ENCODE results near the gene FTCD. TPM values are rescaled to one million over a fixed set of nuclear protein-coding genes. Genes with fewer than 3 reads are reported as not detected.

FTCD gene
- total and polyA plus RNA-seq, 9 of the 15 experiments (the other 6 are each of a cell fraction or from before 2014, with no cell fraction given) = 0.11 to 1.6 (median 0.67) TPM; not detected in 5

GRCh38 chr21:46160657-46160906, 5.2 kb upstream of the FTCD start:
- Histone ChIP-seq H4K20me1 (replicated peaks; ENCODE audit: control insufficient read depth, insufficient read depth, low read length) (no peaks in the 10 kb centered on the region), H3K27ac (ENCODE audit: extremely low read depth, low read depth, low read length) (peak overlapping the region; percentile 55; the same call in 1 of the 3 replicates), H3K9ac (ENCODE audit: insufficient read depth in 1 of 2, low read depth in 2 of 2, low read length in 2 of 2) (no peak overlapping the region), H3K9me3 (replicated peaks; ENCODE audit: control insufficient read depth, insufficient read depth, low read depth, low read length) (peaks cover 15% of the 10 kb centered on the region), H2AFZ (ENCODE audit: low read depth, low read length) (no peak overlapping the region), H3K4me2 (ENCODE audit: insufficient read depth, low read length) (no peak overlapping the region), H3K4me1 (replicated peaks in 1 of 2; ENCODE audit: control insufficient read depth in 2 of 2, insufficient read depth in 2 of 2, low read length in 2 of 2) (peaks cover 0 to 31% of the 10 kb centered on the region in 2 experiments; a peak in 3 of 5 replicates), H3K79me2 (ENCODE audit: control insufficient read depth, insufficient read depth, low read length) (0 out of 3 replicates have a peak, but pooled peaks cover 7% of the 10 kb centered on the region), H3K36me3 (ENCODE audit: control insufficient read depth, insufficient read depth, low read length) (peaks cover 67% of the 10 kb centered on the region; the same call in 2 of the 3 replicates), H3K9me1 (ENCODE audit: control insufficient read depth, insufficient read depth, low read length) (no peaks in the 10 kb centered on the region), H3K4me3 (no peak overlapping the region), H3K27me3 (ENCODE audit: control insufficient read depth in 2 of 2, insufficient read depth in 2 of 2, low read length in 2 of 2) (no peaks in the 10 kb centered on the region)
- DNase-seq (ENCODE audit: extremely low read depth in 1 of 4, low spot score in 3 of 4) = no peak
- ChIA-PET POLR2A (no interaction called here), CTCF (ENCODE audit: low intra/inter-chr PET ratio) (no interaction called here)
- BruUV-seq (replicated peaks) = no TSS peak
- no peak for FAIRE-seq
- intact Hi-C loops (cut with micrococcal nuclease) = no loop called here
- ATAC-seq = no peak
- WGBS (ENCODE audit: insufficient coverage, low coverage, missing lambda C conversion rate) = over 99% methylated on average over 10 of the region's 22 CpGs
- in situ Hi-C loops (cut with MboI) = no loop called here
- TF ChIP-seq TEAD4 (IDR thresholded peaks at IDR 0.05; ENCODE audit: low read length) = no peak
- TF ChIP-seq TEAD4 (CRISPR knock-in tag; IDR thresholded peaks at IDR 0.05; ENCODE audit: borderline replicate concordance) = no peak
- TF ChIP-seq STAG1 (CRISPR knock-in tag; IDR thresholded peaks at IDR 0.05; ENCODE audit: borderline replicate concordance) = no peak
- TF ChIP-seq, protein P1, sequence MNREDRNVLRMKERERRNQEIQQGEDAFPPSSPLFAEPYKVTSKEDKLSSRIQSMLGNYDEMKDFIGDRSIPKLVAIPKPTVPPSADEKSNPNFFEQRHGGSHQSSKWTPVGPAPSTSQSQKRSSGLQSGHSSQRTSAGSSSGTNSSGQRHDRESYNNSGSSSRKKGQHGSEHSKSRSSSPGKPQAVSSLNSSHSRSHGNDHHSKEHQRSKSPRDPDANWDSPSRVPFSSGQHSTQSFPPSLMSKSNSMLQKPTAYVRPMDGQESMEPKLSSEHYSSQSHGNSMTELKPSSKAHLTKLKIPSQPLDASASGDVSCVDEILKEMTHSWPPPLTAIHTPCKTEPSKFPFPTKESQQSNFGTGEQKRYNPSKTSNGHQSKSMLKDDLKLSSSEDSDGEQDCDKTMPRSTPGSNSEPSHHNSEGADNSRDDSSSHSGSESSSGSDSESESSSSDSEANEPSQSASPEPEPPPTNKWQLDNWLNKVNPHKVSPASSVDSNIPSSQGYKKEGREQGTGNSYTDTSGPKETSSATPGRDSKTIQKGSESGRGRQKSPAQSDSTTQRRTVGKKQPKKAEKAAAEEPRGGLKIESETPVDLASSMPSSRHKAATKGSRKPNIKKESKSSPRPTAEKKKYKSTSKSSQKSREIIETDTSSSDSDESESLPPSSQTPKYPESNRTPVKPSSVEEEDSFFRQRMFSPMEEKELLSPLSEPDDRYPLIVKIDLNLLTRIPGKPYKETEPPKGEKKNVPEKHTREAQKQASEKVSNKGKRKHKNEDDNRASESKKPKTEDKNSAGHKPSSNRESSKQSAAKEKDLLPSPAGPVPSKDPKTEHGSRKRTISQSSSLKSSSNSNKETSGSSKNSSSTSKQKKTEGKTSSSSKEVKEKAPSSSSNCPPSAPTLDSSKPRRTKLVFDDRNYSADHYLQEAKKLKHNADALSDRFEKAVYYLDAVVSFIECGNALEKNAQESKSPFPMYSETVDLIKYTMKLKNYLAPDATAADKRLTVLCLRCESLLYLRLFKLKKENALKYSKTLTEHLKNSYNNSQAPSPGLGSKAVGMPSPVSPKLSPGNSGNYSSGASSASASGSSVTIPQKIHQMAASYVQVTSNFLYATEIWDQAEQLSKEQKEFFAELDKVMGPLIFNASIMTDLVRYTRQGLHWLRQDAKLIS (CRISPR knock-in tag; IDR thresholded peaks at IDR 0.05) = no peak
- no peak for TF ChIP-seq CGGBP1 (CRISPR knock-in tag; IDR thresholded peaks at IDR 0.05)
- TF ChIP-seq GABPB1 (CRISPR knock-in tag; IDR thresholded peaks at IDR 0.05) = no peak
- TF ChIP-seq CLOCK (CRISPR knock-in tag; IDR thresholded peaks at IDR 0.05; ENCODE audit: borderline replicate concordance) = no peak
- TF ChIP-seq DEAF1 (CRISPR knock-in tag; IDR thresholded peaks at IDR 0.05) = no peak
- TF ChIP-seq DNMT1 (IDR thresholded peaks at IDR 0.05) = no peak
- TF ChIP-seq ZNF583 (CRISPR knock-in tag; IDR thresholded peaks at IDR 0.05) = no peak
- TF ChIP-seq MAX (CRISPR knock-in tag; IDR thresholded peaks at IDR 0.05) = no peak
- TF ChIP-seq BDP1 (IDR thresholded peaks at IDR 0.05; ENCODE audit: insufficient read depth, insufficient read length) = no peak
- no peak for TF ChIP-seq KLF1 (tag; IDR thresholded peaks at IDR 0.05)
- TF ChIP-seq, protein P2, sequence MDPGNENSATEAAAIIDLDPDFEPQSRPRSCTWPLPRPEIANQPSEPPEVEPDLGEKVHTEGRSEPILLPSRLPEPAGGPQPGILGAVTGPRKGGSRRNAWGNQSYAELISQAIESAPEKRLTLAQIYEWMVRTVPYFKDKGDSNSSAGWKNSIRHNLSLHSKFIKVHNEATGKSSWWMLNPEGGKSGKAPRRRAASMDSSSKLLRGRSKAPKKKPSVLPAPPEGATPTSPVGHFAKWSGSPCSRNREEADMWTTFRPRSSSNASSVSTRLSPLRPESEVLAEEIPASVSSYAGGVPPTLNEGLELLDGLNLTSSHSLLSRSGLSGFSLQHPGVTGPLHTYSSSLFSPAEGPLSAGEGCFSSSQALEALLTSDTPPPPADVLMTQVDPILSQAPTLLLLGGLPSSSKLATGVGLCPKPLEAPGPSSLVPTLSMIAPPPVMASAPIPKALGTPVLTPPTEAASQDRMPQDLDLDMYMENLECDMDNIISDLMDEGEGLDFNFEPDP (CRISPR knock-in tag; IDR thresholded peaks at IDR 0.05) = no peak
